H1 (cell line): ENCODE results near the gene LAMB3. TPM values are rescaled to one million over a fixed set of nuclear protein-coding genes. Genes with fewer than 3 reads are reported as not detected.

Source experiments
- SIN3A ChIP-seq, 2 experiments: IDR thresholded peaks in 1 of 2; conservative IDR thresholded peaks in 1 of 2; 2 replicates each; pipeline ENCODE4 v1.6.1; 2011 to 2012; ENCODE audit warnings: low read length in 2 of 2, improper control_type of control experiment in 1 of 2, low read depth in 1 of 2, mild to moderate bottlenecking in 1 of 2
- SRF ChIP-seq: IDR thresholded peaks from 2 replicates; pipeline ENCODE4 v1.6.1; 2011; ENCODE audit warnings: mild to moderate bottlenecking, low read depth, low read length, moderate library complexity
- ZNF274 ChIP-seq: IDR thresholded peaks from 2 replicates; pipeline ENCODE4 v1.7.0; 2012; ENCODE audit warnings: low read length, borderline replicate concordance; ENCODE audit errors: extremely low read depth
- polyA plus RNA-seq, 7 experiments: library from polyadenylated mRNA; depleted of rRNA in 3 of 7; stranded (reverse) in 5 of 7; unstranded in 2 of 7; fragments of >200 nt in 5 of 7; fragments of 200-250 nt in 2 of 7; gene quantifications; 1 replicate in 5 of 7; 2 replicates in 1 of 7; 4 replicates in 1 of 7; pipeline versions ENCODE4 v1.2.1 to v1.2.3, GENCODE V29; 2011 to 2013; ENCODE audit warnings: missing spikeins in 2 of 7, mixed read lengths in 2 of 7
- total RNA-seq: library from RNA; stranded (reverse); fragmentation: NEBNext Ultra II Directional; extraction: Animal tissue kit (Norgen Biotek cat#: 25700); gene quantifications from 2 replicates; pipeline ENCODE4 v1.2.1, GENCODE V29; 2021

Gene LAMB3
- total and polyA plus RNA-seq, 2 of the 8 experiments (the other 6 are each of a cell fraction or from before 2014, with no cell fraction given), result 0.45 to 0.50 TPM

- TF ChIP-seq SIN3A (conservative IDR thresholded peaks at IDR 0.05 in 1 of 2, IDR thresholded peaks at IDR 0.05 in 1 of 2; ENCODE audit: low read depth in 1 of 2, low read length in 2 of 2) (no peak), SRF (no peak), ZNF274 (no peak)
These were observed 14.9 kb upstream of the LAMB3 start (continued) for GRCh38 chr1:209667103-209667502.
